H1 (cell line): ENCODE data around the gene FKBP6. TPM values are rescaled to one million over a fixed set of nuclear protein-coding genes. Genes with fewer than 3 reads are reported as not detected.
A peak's percentile ranks its signal among the peaks of the same experiment; 100 is the strongest.
"Not testable (repeated sequence)": the region's sequence is repeated elsewhere in the genome, so short reads cannot be mapped to it uniquely, and the experiment has no call there.

Experiments
- CTCF ChIA-PET: fragments of 300-600 bp; sonication (Branson Sonifier 250); formaldehyde crosslinking; loops from one replicate; lab custom pipeline; 2021; ENCODE audit not compliant: partially characterized antibody; lab: Charles Lee
- POLR2A ChIA-PET: fragments of 300-600 bp; sonication (Branson Sonifier 250); formaldehyde crosslinking; loops from one replicate; lab custom pipeline; 2021; ENCODE audit warnings: inconsistent platforms; ENCODE audit not compliant: partially characterized antibody; lab: Charles Lee
- DNase-seq, 2 experiments: peaks; one replicate each; pipeline versions ENCODE4 v3.0.0 to v3.0.0-alpha.2; 2010 to 2022; ENCODE audit warnings: low spot score in 2 of 2, low read depth in 1 of 2, mixed read lengths in 1 of 2
- FAIRE-seq: peaks from 2 replicates; lab custom pipeline; 2011; peaks lifted over from hg19 to GRCh38; lab: Jason Lieb, UNC
- H2AFZ ChIP-seq: 2 replicates; pipeline ENCODE4 v1.8.1; 2012; ENCODE audit warnings: low read length, inconsistent platforms
- H2AK5ac ChIP-seq: 2 replicates; pipeline ENCODE4 v1.6.1; 2013; ENCODE audit warnings: low read depth, low read length
- H2BK120ac ChIP-seq: replicated peaks from 2 replicates; pipeline ENCODE3; 2013; ENCODE audit warnings: low read depth, low read length, inconsistent platforms
- H2BK12ac ChIP-seq: 2 replicates; pipeline ENCODE4 v1.6.1; 2013; ENCODE audit warnings: low read depth, low read length
- H2BK15ac ChIP-seq: 2 replicates; pipeline ENCODE4 v1.6.1; 2013; ENCODE audit warnings: low read length
- H2BK20ac ChIP-seq: 2 replicates; pipeline ENCODE4 v1.6.1; 2013; ENCODE audit warnings: low read length
- H2BK5ac ChIP-seq: 2 replicates; pipeline ENCODE4 v1.6.1; 2013; ENCODE audit warnings: low read depth, low read length
- H3K14ac ChIP-seq: 2 replicates; pipeline ENCODE4 v1.6.1; 2013; ENCODE audit warnings: inconsistent platforms; ENCODE audit not compliant: insufficient read length
- H3K18ac ChIP-seq: 2 replicates; pipeline ENCODE4 v1.6.1; 2013; ENCODE audit warnings: low read length; ENCODE audit errors: extremely low read depth
- H3K23ac ChIP-seq: 2 replicates; pipeline ENCODE4 v1.6.1; 2013; ENCODE audit warnings: inconsistent platforms; ENCODE audit not compliant: insufficient read length
- H3K23me2 ChIP-seq: 2 replicates; pipeline ENCODE4 v1.6.1; 2013; ENCODE audit warnings: low read depth, low read length
- H3K27ac ChIP-seq: 2 replicates; pipeline ENCODE4 v1.6.1; 2011; ENCODE audit warnings: low read depth, low read length, inconsistent platforms
- H3K27me3 ChIP-seq, 4 experiments: replicated peaks in 1 of 4; 1 replicate in 1 of 4; 2 replicates in 3 of 4; pipeline versions ENCODE4 v1.6.1 to v1.8.1; 2011 to 2013; ENCODE audit warnings: low read length in 3 of 4, mild to moderate bottlenecking in 3 of 4, inconsistent platforms in 2 of 4, mixed read lengths in 2 of 4, moderate library complexity in 1 of 4; ENCODE audit not compliant: control insufficient read depth in 3 of 4, insufficient read depth in 3 of 4; ENCODE audit errors: extremely low read depth in 1 of 4
- H3K36me3 ChIP-seq, 4 experiments: 2 replicates each; pipeline versions ENCODE4 v1.6.1 to v1.8.1; 2011 to 2013; ENCODE audit warnings: mild to moderate bottlenecking in 4 of 4, low read length in 3 of 4, moderate library complexity in 2 of 4, control low read depth in 1 of 4, inconsistent platforms in 1 of 4; ENCODE audit not compliant: insufficient read depth in 4 of 4, control insufficient read depth in 2 of 4
- H3K4ac ChIP-seq: replicated peaks from 2 replicates; pipeline ENCODE3; 2013; ENCODE audit warnings: low read length, low read depth, mixed read lengths, inconsistent platforms; ENCODE audit not compliant: insufficient read length
- H3K4me1 ChIP-seq, 4 experiments: replicated peaks in 1 of 4; 1 replicate in 1 of 4; 2 replicates in 3 of 4; pipeline versions ENCODE4 v1.6.1 to v1.8.1; 2011 to 2013; ENCODE audit warnings: low read length in 3 of 4, inconsistent platforms in 2 of 4, mixed read lengths in 1 of 4; ENCODE audit not compliant: insufficient read depth in 4 of 4, control insufficient read depth in 3 of 4
- H3K4me2 ChIP-seq, 2 experiments: 2 replicates each; pipeline versions ENCODE4 v1.6.1 to v1.8.1; 2011 to 2013; ENCODE audit warnings: low read depth in 2 of 2, low read length in 2 of 2, control low read depth in 1 of 2, inconsistent platforms in 1 of 2, mild to moderate bottlenecking in 1 of 2; ENCODE audit not compliant: insufficient read depth in 1 of 2
- H3K4me3 ChIP-seq, 4 experiments: fragments of 200-600, 300-600 bp in 1 of 4; sonication (generic), shearing (Covaris generic), sonication (Bioruptor Twin) in 1 of 4; 2 replicates each; pipeline versions ENCODE4 v1.5.1 to v1.8.1; 2011 to 2016; ENCODE audit warnings: low read length in 4 of 4, low read depth in 3 of 4, control low read depth in 2 of 4, inconsistent platforms in 2 of 4, mild to moderate bottlenecking in 2 of 4, mixed read lengths in 1 of 4, moderate library complexity in 1 of 4; ENCODE audit not compliant: insufficient read depth in 2 of 4; ENCODE audit errors: extremely low read depth in 1 of 4
- H3K56ac ChIP-seq: replicated peaks from 2 replicates; pipeline ENCODE3; 2013; ENCODE audit warnings: low read depth, mild to moderate bottlenecking, mixed read lengths, low read length, inconsistent platforms; ENCODE audit not compliant: insufficient read length
- H3K79me1 ChIP-seq: 2 replicates; pipeline ENCODE4 v1.6.1; 2013; ENCODE audit warnings: low read depth, low read length, control low read depth
- H3K79me2 ChIP-seq, 2 experiments: 2 replicates each; pipeline versions ENCODE4 v1.6.1 to v1.8.1; 2012 to 2013; ENCODE audit warnings: low read length in 2 of 2, mild to moderate bottlenecking in 2 of 2, inconsistent platforms in 1 of 2; ENCODE audit not compliant: insufficient read depth in 2 of 2, control insufficient read depth in 1 of 2
- H3K9ac ChIP-seq, 4 experiments: replicated peaks in 1 of 4; 1 replicate in 1 of 4; 2 replicates in 3 of 4; pipeline versions ENCODE4 v1.6.1 to v1.8.1; 2011 to 2013; ENCODE audit warnings: low read depth in 3 of 4, low read length in 3 of 4, control low read depth in 2 of 4, mild to moderate bottlenecking in 2 of 4, moderate library complexity in 2 of 4, inconsistent platforms in 1 of 4; ENCODE audit errors: extremely low read depth in 1 of 4
- H3K9me3 ChIP-seq, 2 experiments: 2 replicates each; pipeline versions ENCODE4 v1.6.1 to v1.8.1; 2012 to 2013; ENCODE audit warnings: mild to moderate bottlenecking in 2 of 2, moderate library complexity in 2 of 2, control low read depth in 1 of 2, inconsistent platforms in 1 of 2, low read depth in 1 of 2, low read length in 1 of 2, mixed read lengths in 1 of 2; ENCODE audit not compliant: insufficient read depth in 2 of 2
- H4K20me1 ChIP-seq, 2 experiments: replicated peaks in 1 of 2; 2 replicates each; pipeline versions ENCODE3 to v1.8.1; 2011 to 2013; ENCODE audit warnings: inconsistent platforms in 2 of 2, low read length in 2 of 2, mild to moderate bottlenecking in 1 of 2; ENCODE audit not compliant: insufficient read depth in 2 of 2, control insufficient read depth in 1 of 2
- H4K5ac ChIP-seq: 2 replicates; pipeline ENCODE4 v1.6.1; 2013; ENCODE audit warnings: low read length, low read depth, mixed read lengths, inconsistent platforms; ENCODE audit not compliant: insufficient read length
- H4K8ac ChIP-seq: 2 replicates; pipeline ENCODE4 v1.8.0; 2013; ENCODE audit warnings: mild to moderate bottlenecking, moderate library complexity, low read length, inconsistent platforms; ENCODE audit not compliant: insufficient read depth; ENCODE audit errors: extremely low read depth
- H4K91ac ChIP-seq: replicated peaks from 2 replicates; pipeline ENCODE3; 2013; ENCODE audit warnings: low read length, mixed read lengths, inconsistent platforms; ENCODE audit not compliant: insufficient read length
- SAP30 ChIP-seq: fragments of 300-600 bp; sonication (generic); IDR thresholded peaks from 2 replicates; pipeline ENCODE4 v1.7.1; 2012; ENCODE audit warnings: low read length, moderate library complexity, mild to moderate bottlenecking, inconsistent platforms; ENCODE audit not compliant: insufficient read depth, insufficient replicate concordance
- WGBS, 2 experiments: shearing (Covaris generic) in 1 of 2; methylation state at CpG; one replicate each; pipeline versions ENCODE4 v1.1.6 to v1.1.7; 2013 to 2015; ENCODE audit warnings: low lambda C conversion rate in 2 of 2, mixed read lengths in 2 of 2, inconsistent platforms in 1 of 2, low coverage in 1 of 2, missing lambda C conversion rate in 1 of 2; ENCODE audit not compliant: insufficient replicate concordance in 2 of 2, insufficient coverage in 1 of 2, insufficient read length in 1 of 2; ENCODE audit errors: extremely low coverage in 1 of 2, missing lambda C conversion rate in 1 of 2; 5-methylcytosine and 5-hydroxymethylcytosine counted together
- polyA plus RNA-seq, 7 experiments: library from polyadenylated mRNA; depleted of rRNA in 3 of 7; stranded (reverse) in 5 of 7; unstranded in 2 of 7; fragments of >200 nt in 5 of 7; fragments of 200-250 nt in 2 of 7; gene quantifications; 1 replicate in 5 of 7; 2 replicates in 1 of 7; 4 replicates in 1 of 7; pipeline versions ENCODE4 v1.2.1 to v1.2.3, GENCODE V29; 2011 to 2013; ENCODE audit warnings: missing spikeins in 2 of 7, mixed read lengths in 2 of 7
- total RNA-seq: library from RNA; stranded (reverse); fragmentation: NEBNext Ultra II Directional; extraction: Animal tissue kit (Norgen Biotek cat#: 25700); gene quantifications from 2 replicates; pipeline ENCODE4 v1.2.1, GENCODE V29; 2021

The FKBP6 gene
- total and polyA plus RNA-seq, 2 of the 8 experiments (the other 6 are each of a cell fraction or from before 2014, with no cell fraction given), result 0.14 to 0.19 TPM

- no peak for TF ChIP-seq SAP30
These were observed 48.9 kb downstream of the FKBP6 start (continued) for GRCh38 chr7:73376671-73377412.

- H3K4me1 ChIP-seq, H3K27ac ChIP-seq, H4K20me1 ChIP-seq, CTCF ChIA-PET, H3K23me2 ChIP-seq, H3K14ac ChIP-seq, FAIRE-seq, H3K9ac ChIP-seq, H2BK120ac ChIP-seq, H4K5ac ChIP-seq, H2BK20ac ChIP-seq, H3K9me3 ChIP-seq, H2AFZ ChIP-seq, H2BK15ac ChIP-seq, H3K36me3 ChIP-seq, H4K91ac ChIP-seq, H2BK5ac ChIP-seq, H3K56ac ChIP-seq, H3K23ac ChIP-seq, H3K18ac ChIP-seq, DNase-seq, H3K79me1 ChIP-seq, H2BK12ac ChIP-seq, H2AK5ac ChIP-seq, H3K79me2 ChIP-seq, H3K4ac ChIP-seq: not testable (repeated sequence)
- peak overlapping the region; percentile 29 to 57; a peak in 2 of 4 replicates for H3K4me2 ChIP-seq
- 29% methylated on average over 14 of the region's 68 CpGs; no CpG with 5 or more reads in 1 of the 2 experiments for WGBS, 2 experiments
- H4K8ac ChIP-seq, result peak overlapping the region; percentile 68; the same call in 1 of the 2 replicates
- H3K4me3 ChIP-seq, result peak overlapping the region; percentile 6 to 57 (median 14); a peak in 5 of 8 replicates
- peaks cover 0 to 18% (median 2%) of the 10 kb centered on the region in 4 experiments; a peak in 4 of 7 replicates for H3K27me3 ChIP-seq
- POLR2A ChIA-PET, result interaction anchor here (1.0 kb wide), 1 partner anchor 19 kb away, joined by 3 read pairs; no protein-coding TSS in a partner anchor
These were observed 49.6 kb downstream of the FKBP6 start for GRCh38 chr7:73377413-73378200.
